IPS DF 6.9 (cell line): Measurements from ENCODE around the gene RSF1.
A peak's percentile ranks its signal among the peaks of the same experiment; 100 is the strongest.

Experiments
- DNase-seq: peaks from one replicate; pipeline ENCODE4 v3.0.0-alpha.2; 2013; ENCODE audit warnings: low read depth, low spot score
- H3K27ac ChIP-seq: one replicate; pipeline ENCODE4 v1.5.1; 2013; ENCODE audit warnings: low read length, control low read depth
- H3K27me3 ChIP-seq: 2 replicates; pipeline ENCODE4 v1.6.1; 2013; ENCODE audit warnings: mild to moderate bottlenecking, low read length; ENCODE audit not compliant: control insufficient read depth, insufficient read depth
- H3K36me3 ChIP-seq: 2 replicates; pipeline ENCODE4 v1.6.1; 2013; ENCODE audit warnings: low read length; ENCODE audit not compliant: control insufficient read depth, insufficient read depth
- H3K4me1 ChIP-seq: 2 replicates; pipeline ENCODE4 v1.6.1; 2013; ENCODE audit warnings: low read length; ENCODE audit not compliant: control insufficient read depth, insufficient read depth
- H3K4me3 ChIP-seq: 2 replicates; pipeline ENCODE4 v1.5.1; 2013; ENCODE audit warnings: mild to moderate bottlenecking, low read length
- H3K9me3 ChIP-seq: 2 replicates; pipeline ENCODE4 v1.6.1; 2013; ENCODE audit warnings: low read length, inconsistent platforms; ENCODE audit not compliant: control insufficient read depth, insufficient read depth
- WGBS: extraction: QIAGEN DNeasy Blood & Tissue Kit; methylation state at CpG from one replicate; pipeline ENCODE4 v1.1.7; 2013; ENCODE audit warnings: mixed read lengths, missing lambda C conversion rate; ENCODE audit not compliant: insufficient read length, insufficient coverage; 5-methylcytosine and 5-hydroxymethylcytosine counted together

RSF1 gene

GRCh38 chr11:77665240-77665965 lies 155.1 kb downstream of the RSF1 start:
- H3K4me3 ChIP-seq, result no peak overlapping the region
- H3K27me3 ChIP-seq, result no peaks in the 10 kb centered on the region
- H3K27ac ChIP-seq, result no peak overlapping the region
- no peaks in the 10 kb centered on the region; the same call in 1 of the 2 replicates for H3K36me3 ChIP-seq
- no peak for DNase-seq
- H3K4me1 ChIP-seq, result no peaks in the 10 kb centered on the region
- no peaks in the 10 kb centered on the region for H3K9me3 ChIP-seq
- 100% methylated on average over 3 of the region's 7 CpGs for WGBS

DNA sequence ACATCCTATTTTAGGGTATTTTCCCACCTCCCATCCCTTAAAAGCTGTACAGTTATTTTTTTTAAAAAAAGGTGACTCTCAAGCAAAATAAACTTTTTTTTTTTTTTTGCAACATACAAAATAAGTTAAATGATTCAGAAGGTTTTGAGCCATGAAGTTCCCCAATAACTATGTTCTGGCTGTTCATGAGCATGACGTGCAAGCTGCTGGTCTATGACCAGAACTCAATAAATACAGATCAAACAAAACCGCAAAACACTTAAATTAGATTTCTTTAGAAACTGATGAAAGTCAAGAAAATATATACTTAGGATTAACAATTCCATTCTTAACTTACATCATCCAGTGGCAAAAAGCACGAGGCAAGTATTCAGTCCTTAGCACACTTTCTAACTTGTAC lies 158.9 kb downstream of the RSF1 start:
- Histone ChIP-seq H3K9me3 (no peaks in the 10 kb centered on the region), H3K27ac (no peak overlapping the region)

GRCh38 chr11:77660947-77661346 lies 159.6 kb downstream of the RSF1 start:
- H3K9me3 ChIP-seq, result no peaks in the 10 kb centered on the region
- no peaks in the 10 kb centered on the region for H3K4me1 ChIP-seq
- no peak for DNase-seq
- H3K27me3 ChIP-seq, result no peaks in the 10 kb centered on the region
- H3K4me3 ChIP-seq, result no peak overlapping the region
- WGBS, result no CpG with 5 or more reads among the region's 1 CpG
- H3K27ac ChIP-seq, result no peak overlapping the region
- no peaks in the 10 kb centered on the region for H3K36me3 ChIP-seq

More for the DNA sequence above, 158.9 kb downstream of the RSF1 start:
- no peaks in the 10 kb centered on the region for H3K27me3 ChIP-seq
- no peaks in the 10 kb centered on the region for H3K4me1 ChIP-seq
- no peaks in the 10 kb centered on the region for H3K36me3 ChIP-seq
- no peak for DNase-seq
- no peak overlapping the region for H3K4me3 ChIP-seq
- no CpG with 5 or more reads among the region's 3 CpGs for WGBS

DNA sequence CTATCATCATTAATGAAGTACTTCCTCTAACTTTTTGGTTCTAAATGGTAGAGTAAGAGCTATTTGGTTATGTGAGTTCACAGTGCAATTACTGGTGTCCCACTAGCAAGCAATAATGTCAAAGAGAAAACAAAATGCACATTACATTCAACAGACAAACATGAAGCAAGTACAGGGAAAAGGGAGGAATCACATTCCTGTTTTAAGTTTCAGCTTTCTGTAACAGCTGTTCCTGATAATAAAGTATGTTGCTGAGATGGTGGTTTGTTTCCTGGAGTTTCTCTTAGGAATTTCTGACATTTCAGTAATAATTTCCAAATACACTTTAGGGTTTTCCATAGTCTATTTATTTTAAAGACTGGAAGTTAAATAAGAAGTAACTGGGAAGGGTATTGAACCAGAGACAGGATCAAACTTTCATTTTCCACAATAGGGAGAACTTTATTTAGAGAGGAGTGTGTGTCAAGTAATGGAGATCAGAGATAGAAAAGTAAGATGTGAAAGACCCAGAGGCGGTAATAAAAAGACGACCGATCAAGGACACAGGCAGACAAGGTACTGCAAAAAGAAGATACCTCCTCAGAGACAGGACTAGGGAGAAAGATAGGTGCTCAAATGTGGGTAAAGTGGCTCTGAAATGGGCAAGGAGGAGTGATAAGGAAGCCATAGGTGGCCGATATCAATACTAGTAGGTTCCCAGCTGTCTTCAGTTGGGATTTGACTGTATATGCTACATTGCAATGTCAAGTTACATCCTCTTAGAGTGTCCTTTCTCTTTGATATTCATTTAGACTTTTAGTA lies 162.1 kb downstream of the RSF1 start:
- H3K36me3 ChIP-seq, result no peaks in the 10 kb centered on the region
- H3K27me3 ChIP-seq, result no peaks in the 10 kb centered on the region
- no peak overlapping the region for H3K27ac ChIP-seq
- H3K4me3 ChIP-seq, result no peak overlapping the region
- DNase-seq, result no peak
- WGBS, result no CpG with 5 or more reads among the region's 4 CpGs
- H3K9me3 ChIP-seq, result no peaks in the 10 kb centered on the region
- no peaks in the 10 kb centered on the region for H3K4me1 ChIP-seq

- DNase-seq, result peak; percentile 22
- Histone ChIP-seq H3K9me3 (no peaks in the 10 kb centered on the region), H3K36me3 (no peaks in the 10 kb centered on the region), H3K27ac (no peak overlapping the region), H3K4me1 (no peaks in the 10 kb centered on the region), H3K4me3 (no peak overlapping the region), H3K27me3 (no peaks in the 10 kb centered on the region)
- no CpG with 5 or more reads among the region's 7 CpGs for WGBS
Measured at GRCh38 chr11:77656362-77656761, 164.2 kb downstream of the RSF1 start.

DNA sequence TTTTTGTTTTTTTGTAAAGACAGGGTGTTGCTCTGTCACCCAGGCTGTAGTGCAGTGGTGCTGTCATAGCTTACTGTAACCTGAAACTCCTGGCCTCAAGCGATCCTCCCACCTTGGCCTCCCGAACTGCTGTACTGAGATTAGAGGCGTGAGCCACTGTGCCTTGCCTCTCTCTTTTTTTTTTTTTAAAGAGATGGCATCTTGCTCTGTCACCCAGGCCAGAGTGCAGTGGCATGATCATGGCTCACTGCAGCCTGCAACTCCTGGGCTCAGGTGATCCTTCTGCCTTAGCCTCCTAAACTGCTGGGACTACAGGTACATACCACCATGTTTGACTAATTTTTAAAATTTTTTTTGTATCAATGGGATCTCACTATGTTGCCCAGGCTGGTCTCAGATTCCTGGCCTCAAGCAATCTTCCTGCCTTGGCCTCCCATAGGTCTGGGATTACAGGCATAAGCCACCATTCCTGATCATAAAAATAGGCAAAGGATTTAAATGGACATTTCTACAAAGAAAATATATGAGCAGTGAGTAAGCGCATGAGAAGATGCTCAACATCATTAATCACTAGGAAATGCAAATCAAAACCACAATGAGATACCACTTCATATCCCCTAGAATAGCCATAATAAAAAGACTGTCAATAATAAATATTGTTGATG lies 165.6 kb downstream of the RSF1 start:
- no peak for DNase-seq
- no CpG with 5 or more reads among the region's 4 CpGs for WGBS
- H3K4me3 ChIP-seq, result no peak overlapping the region
- no peaks in the 10 kb centered on the region for H3K27me3 ChIP-seq
- no peaks in the 10 kb centered on the region for H3K36me3 ChIP-seq
- no peaks in the 10 kb centered on the region for H3K4me1 ChIP-seq
- H3K27ac ChIP-seq, result no peak overlapping the region
- H3K9me3 ChIP-seq, result no peaks in the 10 kb centered on the region

GRCh38 chr11:77650123-77650522 lies 170.4 kb downstream of the RSF1 start:
- Histone ChIP-seq H3K36me3 (no peaks in the 10 kb centered on the region), H3K4me3 (no peak overlapping the region), H3K4me1 (no peaks in the 10 kb centered on the region), H3K27ac (no peak overlapping the region), H3K27me3 (no peaks in the 10 kb centered on the region), H3K9me3 (no peaks in the 10 kb centered on the region)
- no peak for DNase-seq
- WGBS, result no CpG with 5 or more reads among the region's 3 CpGs

DNA sequence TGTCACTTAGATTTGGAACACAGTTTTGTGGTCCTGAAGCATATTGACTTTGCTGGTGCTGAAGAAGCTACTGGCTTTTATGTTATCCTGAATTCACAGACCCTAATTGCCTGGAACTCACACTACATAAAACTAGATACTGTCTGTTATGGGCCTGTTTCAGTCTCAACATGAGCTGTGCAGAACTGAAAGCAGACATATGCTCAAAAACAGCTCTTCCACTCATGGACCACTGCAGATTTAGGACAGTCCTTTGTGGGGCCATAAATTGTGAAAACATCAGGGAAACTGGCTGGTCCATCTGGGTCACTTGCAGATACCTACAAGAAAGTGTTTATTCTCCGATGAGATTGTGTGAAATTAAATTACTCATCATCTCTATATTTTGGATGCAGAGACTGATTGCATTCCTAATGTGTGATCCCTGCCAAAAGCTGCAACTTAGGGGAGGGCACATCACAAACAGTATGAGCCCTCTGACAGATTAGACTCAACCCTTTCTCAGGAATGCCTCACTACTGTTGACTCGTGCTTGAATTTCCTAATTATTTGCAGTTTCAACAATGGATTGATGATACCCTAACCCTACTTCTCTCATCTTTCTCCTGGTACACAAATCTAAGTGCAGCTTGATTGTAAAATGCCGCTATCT lies 172.7 kb downstream of the RSF1 start:
- no CpG with 5 or more reads among the region's 3 CpGs for WGBS
- DNase-seq, result no peak
- Histone ChIP-seq H3K36me3 (no peaks in the 10 kb centered on the region), H3K27ac (no peak overlapping the region), H3K4me1 (no peaks in the 10 kb centered on the region), H3K4me3 (no peak overlapping the region), H3K9me3 (no peaks in the 10 kb centered on the region), H3K27me3 (no peaks in the 10 kb centered on the region)

DNA sequence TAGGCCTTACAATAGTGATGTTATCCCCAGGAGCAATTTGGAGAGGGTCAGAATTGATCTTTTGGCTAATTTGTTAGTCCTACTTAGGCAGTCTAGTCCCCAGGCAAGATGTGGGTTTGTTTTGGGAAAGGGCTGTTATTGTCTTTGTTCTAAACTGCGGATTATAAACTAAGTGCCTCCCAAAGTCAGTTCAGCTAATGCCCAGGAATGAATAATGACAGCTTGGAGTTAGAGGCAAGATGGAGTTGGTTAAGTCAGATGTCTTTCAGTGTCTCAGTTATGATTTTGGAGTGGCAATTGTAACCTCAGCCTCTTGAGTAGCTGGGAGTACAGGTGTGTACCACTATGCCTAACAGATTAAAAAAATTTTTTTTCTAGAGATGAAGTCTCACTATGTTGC lies 175.6 kb downstream of the RSF1 start:
- no CpG with 5 or more reads among the region's 1 CpG for WGBS
- no peak overlapping the region for H3K27ac ChIP-seq
- H3K27me3 ChIP-seq, result no peaks in the 10 kb centered on the region
- H3K9me3 ChIP-seq, result no peaks in the 10 kb centered on the region
- no peaks in the 10 kb centered on the region for H3K4me1 ChIP-seq
- DNase-seq, result no peak
- no peak overlapping the region for H3K4me3 ChIP-seq
- no peaks in the 10 kb centered on the region for H3K36me3 ChIP-seq

GRCh38 chr11:77642228-77642627 lies 178.3 kb downstream of the RSF1 start:
- H3K4me3 ChIP-seq, result no peak overlapping the region
- DNase-seq, result no peak
- H3K4me1 ChIP-seq, result peaks cover 1% of the 10 kb centered on the region; the same call in 1 of the 2 replicates
- H3K36me3 ChIP-seq, result no peaks in the 10 kb centered on the region
- H3K27me3 ChIP-seq, result no peaks in the 10 kb centered on the region
- WGBS, result no CpG with 5 or more reads among the region's 2 CpGs
- no peak overlapping the region for H3K27ac ChIP-seq
- no peaks in the 10 kb centered on the region for H3K9me3 ChIP-seq
